SK-N-SH treated with all-trans-retinoic acid at 6 μM for 48 hours (cell line): ENCODE measurements around the gene PRR14L.

Source experiments
- ATAC-seq: fragments of 200-7000 bp; cut with Tn5 transposase; 3 replicates; pipeline ENCODE4 v1.9.1; 2020; ENCODE audit warnings: mild to moderate bottlenecking, moderate library complexity
- CSDC2 ChIP-seq: fragments of 250-450 bp; sonication (Bioruptor Pico); IDR thresholded peaks from 2 replicates; pipeline ENCODE4 v1.5.0; 2020; ENCODE audit warnings: mild to moderate bottlenecking, moderate library complexity
- ESRRG ChIP-seq: fragments of 250-450 bp; sonication (Bioruptor Pico); IDR thresholded peaks from 2 replicates; pipeline ENCODE4 v1.6.1; 2021; ENCODE audit warnings: mild to moderate bottlenecking
- GLIS3 ChIP-seq: fragments of 250-450 bp; sonication (Bioruptor Pico); IDR thresholded peaks from 2 replicates; pipeline ENCODE4 v1.5.0; 2020; ENCODE audit warnings: mild to moderate bottlenecking, moderate library complexity
- ISL1 ChIP-seq: fragments of 250-450 bp; sonication (Bioruptor Pico); IDR thresholded peaks from 2 replicates; pipeline ENCODE4 v2.1.2; 2022; ENCODE audit warnings: mild to moderate bottlenecking, moderate library complexity
- OSR1 ChIP-seq: fragments of 250-450 bp; sonication (Bioruptor Pico); IDR thresholded peaks from 2 replicates; pipeline ENCODE4 v1.8.0; 2022; ENCODE audit warnings: moderate library complexity, mild to moderate bottlenecking, inconsistent platforms
- PPARA ChIP-seq: fragments of 250-450 bp; sonication (Bioruptor Pico); IDR thresholded peaks from 2 replicates; pipeline ENCODE4 v1.5.0; 2020; ENCODE audit warnings: mild to moderate bottlenecking, borderline replicate concordance
- RARB ChIP-seq: fragments of 250-450 bp; sonication (Bioruptor Pico); IDR thresholded peaks from 2 replicates; pipeline ENCODE4 v1.8.0; 2021; ENCODE audit warnings: mild to moderate bottlenecking, moderate library complexity
- SNAI2 ChIP-seq: fragments of 250-450 bp; sonication (Bioruptor Pico); IDR thresholded peaks from 2 replicates; pipeline ENCODE4 v1.5.0; 2020; ENCODE audit warnings: mild to moderate bottlenecking, moderate library complexity
- TCF4 ChIP-seq: fragments of 250-450 bp; sonication (Bioruptor Pico); IDR thresholded peaks from 2 replicates; pipeline ENCODE4 v1.8.0; 2021; ENCODE audit warnings: mild to moderate bottlenecking, moderate library complexity, borderline replicate concordance
- TOX ChIP-seq: fragments of 250-450 bp; sonication (Bioruptor Pico); IDR thresholded peaks from 2 replicates; pipeline ENCODE4 v1.8.0; 2021; ENCODE audit warnings: mild to moderate bottlenecking, moderate library complexity, borderline replicate concordance
- ZC3H10 ChIP-seq: fragments of 250-450 bp; sonication (Bioruptor Pico); IDR thresholded peaks from 2 replicates; pipeline ENCODE4 v1.5.1; 2021; ENCODE audit warnings: mild to moderate bottlenecking, moderate library complexity
- ZFP3 ChIP-seq: fragments of 250-450 bp; sonication (Bioruptor Pico); IDR thresholded peaks from 2 replicates; pipeline ENCODE4 v1.5.0; 2020; ENCODE audit warnings: mild to moderate bottlenecking, moderate library complexity
- ZFP30 ChIP-seq: fragments of 450-650 bp; formaldehyde crosslinking; IDR thresholded peaks from 2 replicates; pipeline ENCODE4 v1.5.0; 2022; ENCODE audit warnings: mild to moderate bottlenecking, moderate library complexity
- ZNF565 ChIP-seq: fragments of 450-650 bp; formaldehyde crosslinking; conservative IDR thresholded peaks from 2 replicates; pipeline ENCODE4 v1.5.0; 2020; ENCODE audit warnings: low read depth, mild to moderate bottlenecking, moderate library complexity
- ZNF70 ChIP-seq: fragments of 450-650 bp; formaldehyde crosslinking; IDR thresholded peaks from 2 replicates; pipeline ENCODE4 v1.5.0; 2020; ENCODE audit warnings: mild to moderate bottlenecking, moderate library complexity
- ZNF8 ChIP-seq: fragments of 450-650 bp; formaldehyde crosslinking; IDR thresholded peaks from 2 replicates; pipeline ENCODE4 v1.5.0; 2020; ENCODE audit warnings: mild to moderate bottlenecking, moderate library complexity
- TF ChIP-seq, protein P1 (sequence below): fragments of 250-450 bp; sonication (Bioruptor Pico); IDR thresholded peaks from 2 replicates; pipeline ENCODE4 v1.5.0; 2020; ENCODE audit warnings: mild to moderate bottlenecking, moderate library complexity
- TF ChIP-seq, protein P2 (sequence below): fragments of 250-450 bp; sonication (Bioruptor Pico); IDR thresholded peaks from 2 replicates; pipeline ENCODE4 v1.5.1; 2020; ENCODE audit warnings: low read depth, mild to moderate bottlenecking, moderate library complexity
- TF ChIP-seq, protein P3 (sequence below): fragments of 250-450 bp; sonication (Bioruptor Pico); IDR thresholded peaks from 2 replicates; pipeline ENCODE4 v1.8.0; 2020; ENCODE audit warnings: mild to moderate bottlenecking, moderate library complexity, borderline replicate concordance
- TF ChIP-seq, protein P4 (sequence below): fragments of 250-450 bp; sonication (Bioruptor Pico); IDR thresholded peaks from 2 replicates; pipeline ENCODE4 v1.5.1; 2021; ENCODE audit warnings: mild to moderate bottlenecking, moderate library complexity

Gene PRR14L

DNA sequence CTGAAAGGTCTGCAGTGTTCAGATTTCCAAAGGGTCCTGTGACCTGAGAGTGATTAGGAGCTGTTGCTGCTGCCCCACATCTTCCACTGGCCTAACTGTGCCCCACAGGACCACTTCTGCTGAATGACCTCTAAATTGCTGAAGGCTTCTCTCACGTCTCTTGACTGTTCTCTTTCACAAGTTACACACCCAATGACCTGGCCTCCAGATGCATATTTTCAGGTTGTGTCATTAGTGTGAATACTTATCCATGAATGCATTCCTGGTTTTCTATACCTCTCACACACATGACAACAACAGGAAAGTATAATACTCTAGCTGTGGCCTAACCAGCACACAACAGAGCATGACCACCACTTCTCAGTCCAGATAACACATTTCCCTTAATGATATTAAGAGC lies 15.4 kb downstream of the PRR14L start:
- TF ChIP-seq ZFP30 (no peak), SNAI2 (CRISPR knock-in tag) (no peak), ZFP3 (CRISPR knock-in tag) (no peak), ESRRG (no peak), ISL1 (CRISPR knock-in tag) (no peak), CSDC2 (CRISPR knock-in tag) (no peak), OSR1 (CRISPR knock-in tag) (no peak), ZNF70 (CRISPR knock-in tag) (no peak), TOX (CRISPR knock-in tag) (no peak), GLIS3 (CRISPR knock-in tag) (no peak), ZNF565 (CRISPR knock-in tag) (no peak), ZNF8 (CRISPR knock-in tag) (no peak), RARB (no peak), ZC3H10 (CRISPR knock-in tag) (no peak)
- TF ChIP-seq, protein P1, sequence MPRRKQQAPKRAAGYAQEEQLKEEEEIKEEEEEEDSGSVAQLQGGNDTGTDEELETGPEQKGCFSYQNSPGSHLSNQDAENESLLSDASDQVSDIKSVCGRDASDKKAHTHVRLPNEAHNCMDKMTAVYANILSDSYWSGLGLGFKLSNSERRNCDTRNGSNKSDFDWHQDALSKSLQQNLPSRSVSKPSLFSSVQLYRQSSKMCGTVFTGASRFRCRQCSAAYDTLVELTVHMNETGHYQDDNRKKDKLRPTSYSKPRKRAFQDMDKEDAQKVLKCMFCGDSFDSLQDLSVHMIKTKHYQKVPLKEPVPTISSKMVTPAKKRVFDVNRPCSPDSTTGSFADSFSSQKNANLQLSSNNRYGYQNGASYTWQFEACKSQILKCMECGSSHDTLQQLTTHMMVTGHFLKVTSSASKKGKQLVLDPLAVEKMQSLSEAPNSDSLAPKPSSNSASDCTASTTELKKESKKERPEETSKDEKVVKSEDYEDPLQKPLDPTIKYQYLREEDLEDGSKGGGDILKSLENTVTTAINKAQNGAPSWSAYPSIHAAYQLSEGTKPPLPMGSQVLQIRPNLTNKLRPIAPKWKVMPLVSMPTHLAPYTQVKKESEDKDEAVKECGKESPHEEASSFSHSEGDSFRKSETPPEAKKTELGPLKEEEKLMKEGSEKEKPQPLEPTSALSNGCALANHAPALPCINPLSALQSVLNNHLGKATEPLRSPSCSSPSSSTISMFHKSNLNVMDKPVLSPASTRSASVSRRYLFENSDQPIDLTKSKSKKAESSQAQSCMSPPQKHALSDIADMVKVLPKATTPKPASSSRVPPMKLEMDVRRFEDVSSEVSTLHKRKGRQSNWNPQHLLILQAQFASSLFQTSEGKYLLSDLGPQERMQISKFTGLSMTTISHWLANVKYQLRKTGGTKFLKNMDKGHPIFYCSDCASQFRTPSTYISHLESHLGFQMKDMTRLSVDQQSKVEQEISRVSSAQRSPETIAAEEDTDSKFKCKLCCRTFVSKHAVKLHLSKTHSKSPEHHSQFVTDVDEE (CRISPR knock-in tag), result no peak
- TF ChIP-seq, protein P2, sequence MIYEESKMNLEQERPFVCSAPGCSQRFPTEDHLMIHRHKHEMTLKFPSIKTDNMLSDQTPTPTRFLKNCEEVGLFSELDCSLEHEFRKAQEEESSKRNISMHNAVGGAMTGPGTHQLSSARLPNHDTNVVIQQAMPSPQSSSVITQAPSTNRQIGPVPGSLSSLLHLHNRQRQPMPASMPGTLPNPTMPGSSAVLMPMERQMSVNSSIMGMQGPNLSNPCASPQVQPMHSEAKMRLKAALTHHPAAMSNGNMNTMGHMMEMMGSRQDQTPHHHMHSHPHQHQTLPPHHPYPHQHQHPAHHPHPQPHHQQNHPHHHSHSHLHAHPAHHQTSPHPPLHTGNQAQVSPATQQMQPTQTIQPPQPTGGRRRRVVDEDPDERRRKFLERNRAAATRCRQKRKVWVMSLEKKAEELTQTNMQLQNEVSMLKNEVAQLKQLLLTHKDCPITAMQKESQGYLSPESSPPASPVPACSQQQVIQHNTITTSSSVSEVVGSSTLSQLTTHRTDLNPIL (CRISPR knock-in tag), result no peak
- TF ChIP-seq, protein P3, sequence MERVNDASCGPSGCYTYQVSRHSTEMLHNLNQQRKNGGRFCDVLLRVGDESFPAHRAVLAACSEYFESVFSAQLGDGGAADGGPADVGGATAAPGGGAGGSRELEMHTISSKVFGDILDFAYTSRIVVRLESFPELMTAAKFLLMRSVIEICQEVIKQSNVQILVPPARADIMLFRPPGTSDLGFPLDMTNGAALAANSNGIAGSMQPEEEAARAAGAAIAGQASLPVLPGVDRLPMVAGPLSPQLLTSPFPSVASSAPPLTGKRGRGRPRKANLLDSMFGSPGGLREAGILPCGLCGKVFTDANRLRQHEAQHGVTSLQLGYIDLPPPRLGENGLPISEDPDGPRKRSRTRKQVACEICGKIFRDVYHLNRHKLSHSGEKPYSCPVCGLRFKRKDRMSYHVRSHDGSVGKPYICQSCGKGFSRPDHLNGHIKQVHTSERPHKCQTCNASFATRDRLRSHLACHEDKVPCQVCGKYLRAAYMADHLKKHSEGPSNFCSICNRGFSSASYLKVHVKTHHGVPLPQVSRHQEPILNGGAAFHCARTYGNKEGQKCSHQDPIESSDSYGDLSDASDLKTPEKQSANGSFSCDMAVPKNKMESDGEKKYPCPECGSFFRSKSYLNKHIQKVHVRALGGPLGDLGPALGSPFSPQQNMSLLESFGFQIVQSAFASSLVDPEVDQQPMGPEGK (CRISPR knock-in tag), result no peak
- ATAC-seq, result peak; percentile 51

DNA sequence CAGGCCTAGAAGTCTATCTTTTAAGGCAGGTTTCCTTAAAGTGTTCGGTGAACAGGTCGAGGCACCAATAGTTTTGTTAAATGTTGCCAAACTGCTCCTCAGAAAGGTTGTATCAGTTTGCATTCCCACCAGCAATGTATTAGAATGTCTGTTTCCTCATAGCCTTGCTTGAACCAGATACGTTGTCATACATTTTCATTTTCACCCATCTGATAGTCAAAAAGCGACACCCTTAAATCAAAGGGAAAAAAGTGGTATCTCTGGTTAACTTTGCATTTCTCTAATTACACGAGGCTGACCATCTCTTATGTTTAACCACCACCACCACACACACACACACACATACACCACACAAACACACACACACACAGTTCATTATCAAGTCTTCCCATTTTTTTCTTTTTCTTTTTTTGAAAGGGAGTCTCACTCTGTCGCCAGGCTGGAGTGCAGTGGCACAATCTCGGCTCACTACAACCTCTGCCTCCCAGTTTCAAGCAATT lies 16.3 kb downstream of the PRR14L start:
- no peak for TF ChIP-seq ZFP3 (CRISPR knock-in tag)
- TF ChIP-seq TCF4 (CRISPR knock-in tag), result no peak
- TF ChIP-seq ZNF565 (CRISPR knock-in tag), result no peak
- TF ChIP-seq, protein P1 (CRISPR knock-in tag), result no peak
- TF ChIP-seq, protein P4, sequence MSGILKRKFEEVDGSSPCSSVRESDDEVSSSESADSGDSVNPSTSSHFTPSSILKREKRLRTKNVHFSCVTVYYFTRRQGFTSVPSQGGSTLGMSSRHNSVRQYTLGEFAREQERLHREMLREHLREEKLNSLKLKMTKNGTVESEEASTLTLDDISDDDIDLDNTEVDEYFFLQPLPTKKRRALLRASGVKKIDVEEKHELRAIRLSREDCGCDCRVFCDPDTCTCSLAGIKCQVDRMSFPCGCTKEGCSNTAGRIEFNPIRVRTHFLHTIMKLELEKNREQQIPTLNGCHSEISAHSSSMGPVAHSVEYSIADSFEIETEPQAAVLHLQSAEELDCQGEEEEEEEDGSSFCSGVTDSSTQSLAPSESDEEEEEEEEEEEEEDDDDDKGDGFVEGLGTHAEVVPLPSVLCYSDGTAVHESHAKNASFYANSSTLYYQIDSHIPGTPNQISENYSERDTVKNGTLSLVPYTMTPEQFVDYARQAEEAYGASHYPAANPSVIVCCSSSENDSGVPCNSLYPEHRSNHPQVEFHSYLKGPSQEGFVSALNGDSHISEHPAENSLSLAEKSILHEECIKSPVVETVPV (CRISPR knock-in tag), result no peak
- no peak for TF ChIP-seq ISL1 (CRISPR knock-in tag)
- no peak for TF ChIP-seq ESRRG
- TF ChIP-seq ZNF8 (CRISPR knock-in tag), result no peak
- no peak for TF ChIP-seq SNAI2 (CRISPR knock-in tag)
- no peak for TF ChIP-seq PPARA (CRISPR knock-in tag)
- TF ChIP-seq GLIS3 (CRISPR knock-in tag), result no peak
- TF ChIP-seq, all 23 proteins: peak for 0
- no peak for ATAC-seq
